ENCODE results near the gene ADGRL3. TPM values are rescaled to one million over a fixed set of nuclear protein-coding genes. Genes with fewer than 3 reads are reported as not detected.

Gene ADGRL3
- total and polyA plus RNA-seq, 5 donors from 2014 or later = not detected

- Histone ChIP-seq H3K27me3 (ENCODE audit: control insufficient read depth, insufficient read depth, low read length) (no peaks in the 10 kb centered on the region), H3K4me1 (ENCODE audit: control insufficient read depth, insufficient read depth, low read length, poor library complexity, severe bottlenecking) (no peaks in the 10 kb centered on the region), H3K4me3 (ENCODE audit: low read depth, low read length) (no peak overlapping the region), H3K27ac (ENCODE audit: insufficient read depth, low read length, poor library complexity, severe bottlenecking) (no peak overlapping the region), H3K36me3 (ENCODE audit: control insufficient read depth, insufficient read depth, low read length) (no peaks in the 10 kb centered on the region), H3K9me3 (ENCODE audit: control insufficient read depth in 2 of 2, low read length in 2 of 2) (peaks cover 0 to 2% of the 10 kb centered on the region in 2 experiments)
- peaks cover 1 to 19% (median 4%) of the 10 kb centered on the region in 7 donors for H3K9me3 Mint-ChIP-seq
- H3K27me3 Mint-ChIP-seq = no peaks in the 10 kb centered on the region
- H3K4me1 Mint-ChIP-seq = no peaks in the 10 kb centered on the region
- ATAC-seq (ENCODE audit: low read depth in 2 of 2) = no peak
- no peaks in the 10 kb centered on the region for H3K36me3 Mint-ChIP-seq
- DNase-seq = no peak
- no peak overlapping the region for H3K4me3 Mint-ChIP-seq
- no peak overlapping the region for H3K27ac Mint-ChIP-seq
Observed at GRCh38 chr4:62075089-62075488, 875.0 kb downstream of the ADGRL3 start.

DNA sequence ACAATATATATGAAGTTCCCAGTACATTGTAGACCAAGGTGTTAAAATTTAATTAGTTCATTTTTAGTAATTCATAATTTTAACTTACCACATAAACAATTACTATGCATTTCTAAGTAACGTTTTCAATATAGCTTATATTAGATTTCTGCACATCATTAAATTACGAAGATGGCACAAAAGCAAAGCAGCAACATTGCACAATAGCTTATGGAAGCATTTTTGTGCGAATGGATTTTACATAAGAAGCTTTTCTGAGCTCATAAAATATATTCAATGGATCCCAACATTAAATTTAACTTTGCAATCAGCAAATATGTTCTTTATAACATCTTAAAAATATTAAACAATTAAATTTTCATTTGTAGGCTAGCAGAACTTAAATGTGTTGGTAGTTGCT lies 875.4 kb downstream of the ADGRL3 start:
- Mint-ChIP-seq H3K36me3 (no peaks in the 10 kb centered on the region), H3K4me3 (no peak overlapping the region), H3K9me3 (peaks cover 0 to 16% (median 4%) of the 10 kb centered on the region in 7 donors), H3K27me3 (no peaks in the 10 kb centered on the region), H3K27ac (no peak overlapping the region), H3K4me1 (no peaks in the 10 kb centered on the region)
- Histone ChIP-seq H3K4me1 (ENCODE audit: control insufficient read depth, insufficient read depth, low read length, poor library complexity, severe bottlenecking) (no peaks in the 10 kb centered on the region), H3K4me3 (ENCODE audit: low read depth, low read length) (no peak overlapping the region), H3K9me3 (ENCODE audit: control insufficient read depth in 2 of 2, low read length in 2 of 2) (peaks cover 0 to 2% of the 10 kb centered on the region in 2 experiments), H3K27ac (ENCODE audit: insufficient read depth, low read length, poor library complexity, severe bottlenecking) (no peak overlapping the region), H3K36me3 (ENCODE audit: control insufficient read depth, insufficient read depth, low read length) (no peaks in the 10 kb centered on the region), H3K27me3 (ENCODE audit: control insufficient read depth, insufficient read depth, low read length) (no peaks in the 10 kb centered on the region)
- no peak for ATAC-seq (ENCODE audit: low read depth in 2 of 2)
- DNase-seq = no peak

DNA sequence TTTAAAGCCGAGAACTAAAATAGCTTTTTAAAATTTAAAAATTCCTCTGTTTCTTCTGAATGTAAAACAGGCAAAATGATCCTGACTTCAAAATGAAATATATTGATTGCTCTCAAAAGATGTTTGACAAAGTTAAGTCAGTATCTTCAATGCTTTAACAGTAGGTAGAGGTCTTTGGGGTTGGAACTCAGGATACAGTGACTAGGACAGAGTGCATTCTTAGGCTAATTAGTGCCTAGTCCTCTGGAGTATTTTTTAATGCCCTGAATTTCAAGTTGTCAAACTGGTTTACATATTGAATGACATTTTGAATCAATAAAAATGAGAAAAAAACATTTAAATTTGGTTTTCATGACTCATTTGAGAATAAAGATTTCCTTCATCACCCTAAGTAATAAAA lies 877.3 kb downstream of the ADGRL3 start:
- no peak overlapping the region for H3K27ac Mint-ChIP-seq
- ATAC-seq (ENCODE audit: low read depth in 2 of 2) (no peak), DNase-seq (no peak)

GRCh38 chr4:62080431-62080830 lies 880.3 kb downstream of the ADGRL3 start:
- no peak overlapping the region for H3K4me3 Mint-ChIP-seq
- H3K9me3 Mint-ChIP-seq = peaks cover 0 to 17% (median 7%) of the 10 kb centered on the region in 7 donors

More for the DNA sequence above, 877.3 kb downstream of the ADGRL3 start:
- Histone ChIP-seq H3K36me3 (ENCODE audit: control insufficient read depth, insufficient read depth, low read length) (no peaks in the 10 kb centered on the region), H3K9me3 (ENCODE audit: control insufficient read depth in 2 of 2, low read length in 2 of 2) (peaks cover 0 to 2% of the 10 kb centered on the region in 2 experiments), H3K4me1 (ENCODE audit: control insufficient read depth, insufficient read depth, low read length, poor library complexity, severe bottlenecking) (no peaks in the 10 kb centered on the region), H3K4me3 (ENCODE audit: low read depth, low read length) (no peak overlapping the region), H3K27ac (ENCODE audit: insufficient read depth, low read length, poor library complexity, severe bottlenecking) (no peak overlapping the region), H3K27me3 (ENCODE audit: control insufficient read depth, insufficient read depth, low read length) (no peaks in the 10 kb centered on the region)
- no peaks in the 10 kb centered on the region for H3K36me3 Mint-ChIP-seq
- peaks cover 1 to 11% (median 4%) of the 10 kb centered on the region in 7 donors for H3K9me3 Mint-ChIP-seq
- H3K4me1 Mint-ChIP-seq = no peaks in the 10 kb centered on the region
- H3K27me3 Mint-ChIP-seq = no peaks in the 10 kb centered on the region
- no peak overlapping the region for H3K4me3 Mint-ChIP-seq

DNA sequence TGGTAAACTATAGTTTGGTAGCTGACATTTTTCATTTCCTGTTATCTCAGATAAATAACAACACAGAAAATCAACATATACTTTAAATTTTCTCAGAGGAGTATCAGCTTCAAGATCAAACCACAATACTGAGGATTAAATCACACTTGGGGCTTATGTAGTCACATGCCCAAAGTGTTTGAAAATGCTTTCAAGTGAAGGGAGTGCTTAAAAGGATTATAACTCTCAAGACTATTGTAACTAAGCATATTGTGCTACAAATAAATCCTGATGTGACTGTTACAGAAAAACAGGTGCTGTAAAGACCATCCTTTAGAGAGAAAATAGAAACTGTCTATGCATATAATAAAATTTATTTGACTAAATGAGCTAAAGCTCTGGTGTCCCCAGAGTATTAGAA lies 887.6 kb downstream of the ADGRL3 start:
- H3K9me3 Mint-ChIP-seq = peaks cover 0 to 35% (median 7%) of the 10 kb centered on the region in 7 donors
- H3K27me3 Mint-ChIP-seq = no peaks in the 10 kb centered on the region
- no peaks in the 10 kb centered on the region for H3K4me1 Mint-ChIP-seq
- Histone ChIP-seq H3K27ac (ENCODE audit: insufficient read depth, low read length, poor library complexity, severe bottlenecking) (no peak overlapping the region), H3K4me3 (ENCODE audit: low read depth, low read length) (no peak overlapping the region), H3K4me1 (ENCODE audit: control insufficient read depth, insufficient read depth, low read length, poor library complexity, severe bottlenecking) (no peaks in the 10 kb centered on the region), H3K9me3 (ENCODE audit: control insufficient read depth in 2 of 2, low read length in 2 of 2) (peaks cover 0 to 3% of the 10 kb centered on the region in 2 experiments), H3K36me3 (ENCODE audit: control insufficient read depth, insufficient read depth, low read length) (no peaks in the 10 kb centered on the region), H3K27me3 (ENCODE audit: control insufficient read depth, insufficient read depth, low read length) (no peaks in the 10 kb centered on the region)
- ATAC-seq (ENCODE audit: low read depth in 2 of 2) = no peak
- no peak for DNase-seq
- no peak overlapping the region for H3K27ac Mint-ChIP-seq
- H3K4me3 Mint-ChIP-seq = no peak overlapping the region
- no peaks in the 10 kb centered on the region for H3K36me3 Mint-ChIP-seq

More at GRCh38 chr4:62080431-62080830, 880.3 kb downstream of the ADGRL3 start:
- peaks cover 0 to 2% of the 10 kb centered on the region in 2 experiments for H3K9me3 ChIP-seq (ENCODE audit: control insufficient read depth in 2 of 2, low read length in 2 of 2)
- DNase-seq (no peak), ATAC-seq (ENCODE audit: low read depth in 2 of 2) (no peak)
- H3K27me3 ChIP-seq (ENCODE audit: control insufficient read depth, insufficient read depth, low read length) = no peaks in the 10 kb centered on the region
- Mint-ChIP-seq H3K27me3 (no peaks in the 10 kb centered on the region), H3K27ac (no peak overlapping the region), H3K36me3 (no peaks in the 10 kb centered on the region), H3K4me1 (no peaks in the 10 kb centered on the region)
- no peaks in the 10 kb centered on the region for H3K4me1 ChIP-seq (ENCODE audit: control insufficient read depth, insufficient read depth, low read length, poor library complexity, severe bottlenecking)
- H3K27ac ChIP-seq (ENCODE audit: insufficient read depth, low read length, poor library complexity, severe bottlenecking) = no peak overlapping the region
- no peaks in the 10 kb centered on the region for H3K36me3 ChIP-seq (ENCODE audit: control insufficient read depth, insufficient read depth, low read length)
- H3K4me3 ChIP-seq (ENCODE audit: low read depth, low read length) = no peak overlapping the region

DNA sequence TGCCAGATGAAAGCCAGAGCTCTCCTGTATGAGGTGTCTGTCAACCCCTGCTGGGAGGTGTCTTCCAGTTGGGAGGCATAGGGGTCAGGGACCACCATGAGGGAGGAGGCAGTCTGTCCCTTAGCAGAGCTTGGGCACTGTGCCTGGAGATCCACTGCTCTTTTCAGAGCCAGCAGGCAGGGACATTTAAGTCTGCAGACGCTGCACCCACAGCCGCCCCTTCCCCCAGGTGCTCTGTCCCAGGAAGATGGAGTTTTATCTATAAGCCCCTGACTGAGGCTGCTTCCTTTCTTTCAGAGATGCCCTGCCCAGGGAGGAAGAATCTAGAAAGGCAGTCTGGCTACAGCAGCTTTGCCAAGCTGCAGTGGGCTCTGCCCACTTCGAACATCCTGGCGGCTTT lies 893.6 kb downstream of the ADGRL3 start:
- Mint-ChIP-seq H3K27me3 (no peaks in the 10 kb centered on the region), H3K4me1 (no peaks in the 10 kb centered on the region), H3K4me3 (no peak overlapping the region), H3K27ac (no peak overlapping the region), H3K9me3 (peaks cover 0 to 40% (median 3%) of the 10 kb centered on the region in 7 donors), H3K36me3 (no peaks in the 10 kb centered on the region)
- DNase-seq (no peak), ATAC-seq (ENCODE audit: low read depth in 2 of 2) (no peak)
- no peaks in the 10 kb centered on the region for H3K36me3 ChIP-seq (ENCODE audit: control insufficient read depth, insufficient read depth, low read length)
- H3K4me1 ChIP-seq (ENCODE audit: control insufficient read depth, insufficient read depth, low read length, poor library complexity, severe bottlenecking) = no peaks in the 10 kb centered on the region
- no peaks in the 10 kb centered on the region for H3K27me3 ChIP-seq (ENCODE audit: control insufficient read depth, insufficient read depth, low read length)
- peaks cover 3 to 4% of the 10 kb centered on the region in 2 experiments for H3K9me3 ChIP-seq (ENCODE audit: control insufficient read depth in 2 of 2, low read length in 2 of 2)
- no peak overlapping the region for H3K27ac ChIP-seq (ENCODE audit: insufficient read depth, low read length, poor library complexity, severe bottlenecking)
- H3K4me3 ChIP-seq (ENCODE audit: low read depth, low read length) = no peak overlapping the region

GRCh38 chr4:62096881-62097280 lies 896.8 kb downstream of the ADGRL3 start:
- no peaks in the 10 kb centered on the region for H3K36me3 ChIP-seq (ENCODE audit: control insufficient read depth, insufficient read depth, low read length)
- Mint-ChIP-seq H3K27me3 (no peaks in the 10 kb centered on the region), H3K4me3 (no peak overlapping the region), H3K27ac (no peak overlapping the region), H3K36me3 (no peaks in the 10 kb centered on the region), H3K4me1 (no peaks in the 10 kb centered on the region), H3K9me3 (peaks cover 0 to 23% (median 5%) of the 10 kb centered on the region in 7 donors)
- no peak overlapping the region for H3K4me3 ChIP-seq (ENCODE audit: low read depth, low read length)
- DNase-seq (no peak), ATAC-seq (ENCODE audit: low read depth in 2 of 2) (no peak)
- no peaks in the 10 kb centered on the region for H3K27me3 ChIP-seq (ENCODE audit: control insufficient read depth, insufficient read depth, low read length)
- no peaks in the 10 kb centered on the region for H3K4me1 ChIP-seq (ENCODE audit: control insufficient read depth, insufficient read depth, low read length, poor library complexity, severe bottlenecking)
- peaks cover 3 to 4% of the 10 kb centered on the region in 2 experiments for H3K9me3 ChIP-seq (ENCODE audit: control insufficient read depth in 2 of 2, low read length in 2 of 2)
- no peak overlapping the region for H3K27ac ChIP-seq (ENCODE audit: insufficient read depth, low read length, poor library complexity, severe bottlenecking)

DNA sequence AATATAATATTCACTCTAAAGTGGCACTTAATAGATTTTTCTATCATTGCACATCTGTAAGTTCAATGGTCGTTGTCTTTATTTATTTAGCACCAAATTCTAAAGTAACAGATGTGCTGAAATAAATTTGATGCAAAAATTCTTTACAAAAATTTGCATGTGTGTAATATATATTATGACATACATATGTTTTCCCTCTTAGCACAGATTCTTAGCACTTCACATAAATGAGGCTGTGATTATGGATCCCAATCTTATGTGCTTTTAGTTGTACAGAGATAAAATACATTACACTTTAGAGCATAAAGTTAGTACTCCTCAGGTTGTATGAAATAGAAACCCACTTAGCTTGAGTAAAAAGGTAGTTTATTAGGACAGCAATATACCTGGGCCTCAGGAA lies 915.1 kb downstream of the ADGRL3 start:
- no peaks in the 10 kb centered on the region for H3K36me3 ChIP-seq (ENCODE audit: control insufficient read depth, insufficient read depth, low read length)
- H3K27ac Mint-ChIP-seq = no peak overlapping the region
- H3K9me3 Mint-ChIP-seq = peaks cover 3 to 23% (median 5%) of the 10 kb centered on the region in 7 donors
- H3K27ac ChIP-seq (ENCODE audit: insufficient read depth, low read length, poor library complexity, severe bottlenecking) = no peak overlapping the region
- H3K4me1 ChIP-seq (ENCODE audit: control insufficient read depth, insufficient read depth, low read length, poor library complexity, severe bottlenecking) = no peaks in the 10 kb centered on the region
- no peak overlapping the region for H3K4me3 Mint-ChIP-seq
- H3K9me3 ChIP-seq (ENCODE audit: control insufficient read depth in 2 of 2, low read length in 2 of 2) = no peaks in the 10 kb centered on the region
- no peak for ATAC-seq (ENCODE audit: low read depth in 2 of 2)
- DNase-seq = no peak
- no peaks in the 10 kb centered on the region for H3K36me3 Mint-ChIP-seq
- H3K27me3 ChIP-seq (ENCODE audit: control insufficient read depth, insufficient read depth, low read length) = no peaks in the 10 kb centered on the region
- no peaks in the 10 kb centered on the region for H3K4me1 Mint-ChIP-seq
- no peak overlapping the region for H3K4me3 ChIP-seq (ENCODE audit: low read depth, low read length)
- H3K27me3 Mint-ChIP-seq = no peaks in the 10 kb centered on the region
